ENCODE data around the gene PHF20. TPM values are rescaled to one million over a fixed set of nuclear protein-coding genes. Genes with fewer than 3 reads are reported as not detected.
"Not testable (repeated sequence)": the region's sequence is repeated elsewhere in the genome, so short reads cannot be mapped to it uniquely, and the experiment has no call there.

The PHF20 gene
- polyA plus RNA-seq (2013): 65.1 TPM

DNA sequence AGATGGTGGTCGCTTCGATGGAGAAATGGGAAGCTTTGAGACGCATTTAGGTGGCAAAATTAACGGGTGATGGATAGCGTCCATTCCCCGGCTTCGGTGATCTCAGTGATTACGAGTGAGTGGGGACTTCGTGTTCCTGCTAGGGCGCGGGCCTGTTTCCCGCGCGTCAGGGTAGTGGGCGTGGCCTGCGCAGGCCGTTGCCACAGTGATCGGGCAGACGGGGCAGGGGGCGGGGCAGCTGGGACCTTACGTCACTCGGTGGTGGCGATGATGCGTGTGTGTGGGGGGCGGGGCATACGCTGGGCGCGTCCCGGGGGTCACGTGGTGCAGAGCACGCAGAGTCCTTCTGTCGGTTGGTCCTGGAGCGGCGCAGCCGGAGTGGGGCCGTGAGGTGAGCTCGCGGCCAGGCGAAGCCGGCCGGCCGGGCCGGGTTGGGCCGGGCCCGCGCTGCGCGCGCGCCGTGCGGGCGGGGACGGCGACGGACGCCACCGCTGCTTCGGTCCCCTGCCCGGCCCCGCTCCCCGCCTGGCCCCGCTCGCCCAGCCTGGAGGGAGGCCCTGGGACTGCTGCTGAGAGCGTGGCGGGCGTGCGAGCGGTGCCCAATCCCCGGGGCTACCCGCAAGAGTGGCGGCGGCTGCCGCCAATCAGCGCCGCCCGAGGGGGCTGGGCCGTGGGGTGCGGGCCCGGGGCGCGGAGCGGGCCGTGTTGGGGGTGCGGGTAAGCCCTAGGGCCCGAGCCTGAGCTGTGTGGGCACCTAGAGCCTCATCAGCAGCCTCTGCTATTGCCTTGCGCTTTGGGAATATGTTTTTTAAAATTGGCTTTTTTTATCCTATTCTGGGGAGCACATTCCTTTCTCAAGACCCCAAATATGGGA lies at the start of gene PHF20:
Gene PHF20, plus strand, starts transcription at position 327 of the 874 bp plus-strand sequence. CDS start 29,508 bp downstream, outside the sequence.
- peaks cover 37 to 85% (median 71%) of the 10 kb centered on the region in 4 experiments for H3K4me1 ChIP-seq (ENCODE audit: control extremely low read depth in 1 of 4, control insufficient read depth in 4 of 4, insufficient read depth in 4 of 4, low read length in 3 of 4)
- CTCF ChIA-PET: interaction anchor here (0.7 to 3.0 kb wide), 10 partner anchors 23 to 183 kb away, joined by 3 to 24 read pairs (median 5); partner anchors contain the start of genes RBM39 and SCAND1
- H3K9me3 ChIP-seq (ENCODE audit: control extremely low read depth in 1 of 5, control insufficient read depth in 4 of 5, insufficient read depth in 2 of 5, low read depth in 1 of 5, low read length in 4 of 5): no peaks in the 10 kb centered on the region
- DNase-seq: peak; percentile 98 to 99 (median 98)
- H3K36me3 ChIP-seq (ENCODE audit: control insufficient read depth in 4 of 4, insufficient read depth in 4 of 4, low read length in 3 of 4): peaks cover 0 to 12% (median 7%) of the 10 kb centered on the region in 4 experiments
- H3K27me3 ChIP-seq (replicated peaks in 2 of 5; ENCODE audit: control insufficient read depth in 4 of 5, insufficient read depth in 5 of 5, low read length in 4 of 5): no peaks in the 10 kb centered on the region
- peak within 1 kb of the TSS; percentile 91 to 94 for H3K27ac ChIP-seq (ENCODE audit: insufficient read depth in 1 of 2, low read depth in 1 of 2, low read length in 2 of 2, poor library complexity in 1 of 2, severe bottlenecking in 2 of 2)
- 2% methylated on average over 63 of the region's 87 CpGs for WGBS (ENCODE audit: insufficient coverage)
- POLR2A ChIA-PET: interaction anchor here (0.5 to 2.9 kb wide), 10 partner anchors 10 to 44 kb away, joined by 3 to 51 read pairs (median 3); partner anchors contain the start of gene RBM39
- H3K4me3 ChIP-seq (ENCODE audit: control insufficient read depth in 1 of 7, extremely low read depth in 1 of 7, insufficient read depth in 4 of 7, low read depth in 2 of 7, low read length in 6 of 7): peak within 1 kb of the TSS; percentile 32 to 91 (median 76)

- not testable (repeated sequence) for H3K27ac ChIP-seq (ENCODE audit: insufficient read depth in 1 of 2, low read depth in 1 of 2, low read length in 2 of 2, poor library complexity in 1 of 2, severe bottlenecking in 2 of 2); H3K9me3 ChIP-seq (ENCODE audit: control extremely low read depth in 1 of 5, control insufficient read depth in 4 of 5, insufficient read depth in 2 of 5, low read depth in 1 of 5, low read length in 4 of 5); H3K27me3 ChIP-seq (replicated peaks in 2 of 5; ENCODE audit: control insufficient read depth in 4 of 5, insufficient read depth in 5 of 5, low read length in 4 of 5); H3K4me3 ChIP-seq (ENCODE audit: control insufficient read depth in 1 of 7, extremely low read depth in 1 of 7, insufficient read depth in 4 of 7, low read depth in 2 of 7, low read length in 6 of 7); DNase-seq; H3K4me1 ChIP-seq (ENCODE audit: control extremely low read depth in 1 of 4, control insufficient read depth in 4 of 4, insufficient read depth in 4 of 4, low read length in 3 of 4)
- POLR2A ChIA-PET: interaction anchor here (0.6 to 1.2 kb wide), 2 partner anchors 11 to 86 kb away, joined by 5 to 6 read pairs; no protein-coding TSS in a partner anchor
- H3K36me3 ChIP-seq (ENCODE audit: control insufficient read depth in 4 of 4, insufficient read depth in 4 of 4, low read length in 3 of 4): peaks cover 28 to 93% (median 77%) of the 10 kb centered on the region in 4 experiments
- 100% methylated on average over 3 of the region's 4 CpGs for WGBS (ENCODE audit: insufficient coverage)
- CTCF ChIA-PET: interaction anchor here (1.1 to 1.2 kb wide), 2 partner anchors 12 to 161 kb away, joined by 3 read pairs; no protein-coding TSS in a partner anchor
Measured at GRCh38 chr20:35723275-35723639, 48.6 kb upstream of the PHF20 start.

DNA sequence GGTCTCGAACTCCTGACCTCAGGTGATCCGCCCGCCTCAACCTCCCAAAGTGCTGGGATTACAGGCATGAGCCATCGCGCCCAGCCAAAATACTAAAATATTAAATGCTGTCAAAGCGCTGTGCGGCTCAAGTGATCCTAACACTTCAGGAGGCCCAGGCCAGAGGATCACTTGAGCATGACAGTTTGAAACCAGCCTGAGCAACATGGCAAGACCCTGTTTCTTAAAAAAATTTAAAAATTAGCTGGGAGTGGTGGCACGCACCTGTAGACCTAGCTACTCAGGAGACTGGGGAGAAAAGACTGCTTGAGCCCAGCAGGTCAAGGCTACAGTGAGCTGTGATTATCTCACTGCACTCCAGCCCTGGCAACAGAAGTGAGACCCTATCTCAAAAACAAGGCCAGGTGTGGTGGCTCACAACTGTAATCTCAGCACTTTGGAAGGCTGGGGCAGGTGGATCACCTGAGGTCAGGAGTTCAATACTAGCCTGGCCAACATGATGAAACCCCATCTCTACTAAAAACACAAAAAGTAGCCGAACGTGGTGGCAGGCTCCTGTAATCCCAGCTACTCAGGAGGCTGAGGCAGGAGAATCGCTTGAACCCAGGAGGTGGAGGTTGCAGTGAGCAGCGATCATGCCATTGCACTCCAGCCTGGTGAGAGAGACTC lies 48.0 kb upstream of the PHF20 start:
- DNase-seq; H3K4me3 ChIP-seq (ENCODE audit: control insufficient read depth in 1 of 7, extremely low read depth in 1 of 7, insufficient read depth in 4 of 7, low read depth in 2 of 7, low read length in 6 of 7); H3K27ac ChIP-seq (ENCODE audit: insufficient read depth in 1 of 2, low read depth in 1 of 2, low read length in 2 of 2, poor library complexity in 1 of 2, severe bottlenecking in 2 of 2); H3K4me1 ChIP-seq (ENCODE audit: control extremely low read depth in 1 of 4, control insufficient read depth in 4 of 4, insufficient read depth in 4 of 4, low read length in 3 of 4); H3K27me3 ChIP-seq (replicated peaks in 2 of 5; ENCODE audit: control insufficient read depth in 4 of 5, insufficient read depth in 5 of 5, low read length in 4 of 5); H3K9me3 ChIP-seq (ENCODE audit: control extremely low read depth in 1 of 5, control insufficient read depth in 4 of 5, insufficient read depth in 2 of 5, low read depth in 1 of 5, low read length in 4 of 5): not testable (repeated sequence)
- peaks cover 28 to 93% (median 76%) of the 10 kb centered on the region in 4 experiments for H3K36me3 ChIP-seq (ENCODE audit: control insufficient read depth in 4 of 4, insufficient read depth in 4 of 4, low read length in 3 of 4)
- POLR2A ChIA-PET: interaction anchor here (0.6 to 1.2 kb wide), 2 partner anchors 11 to 86 kb away, joined by 5 to 6 read pairs; no protein-coding TSS in a partner anchor
- WGBS (ENCODE audit: insufficient coverage): 100% methylated on average over 3 of the region's 12 CpGs
- CTCF ChIA-PET: interaction anchor here (1.1 to 1.2 kb wide), 2 partner anchors 11 to 160 kb away, joined by 3 read pairs; no protein-coding TSS in a partner anchor

GRCh38 chr20:35724321-35725230 lies 47.2 kb upstream of the PHF20 start:
- H3K27ac ChIP-seq (ENCODE audit: insufficient read depth in 1 of 2, low read depth in 1 of 2, low read length in 2 of 2, poor library complexity in 1 of 2, severe bottlenecking in 2 of 2): no peak overlapping the region
- peaks cover 30 to 92% (median 75%) of the 10 kb centered on the region in 4 experiments for H3K36me3 ChIP-seq (ENCODE audit: control insufficient read depth in 4 of 4, insufficient read depth in 4 of 4, low read length in 3 of 4)
- 95% methylated on average over 9 of the region's 13 CpGs for WGBS (ENCODE audit: insufficient coverage)
- DNase-seq: no peak
- POLR2A ChIA-PET: interaction anchor here (0.8 kb wide), 1 partner anchor 15 kb away, joined by 5 read pairs; no protein-coding TSS in a partner anchor
- no peaks in the 10 kb centered on the region for H3K4me1 ChIP-seq (ENCODE audit: control extremely low read depth in 1 of 4, control insufficient read depth in 4 of 4, insufficient read depth in 4 of 4, low read length in 3 of 4)
- no peaks in the 10 kb centered on the region for H3K9me3 ChIP-seq (ENCODE audit: control extremely low read depth in 1 of 5, control insufficient read depth in 4 of 5, insufficient read depth in 2 of 5, low read depth in 1 of 5, low read length in 4 of 5)
- no peak overlapping the region for H3K4me3 ChIP-seq (ENCODE audit: control insufficient read depth in 1 of 7, extremely low read depth in 1 of 7, insufficient read depth in 4 of 7, low read depth in 2 of 7, low read length in 6 of 7)
- no peaks in the 10 kb centered on the region for H3K27me3 ChIP-seq (replicated peaks in 2 of 5; ENCODE audit: control insufficient read depth in 4 of 5, insufficient read depth in 5 of 5, low read length in 4 of 5)
- CTCF ChIA-PET: interaction anchor here (1.2 to 1.4 kb wide), 2 partner anchors 11 to 15 kb away, joined by 3 to 4 read pairs; no protein-coding TSS in a partner anchor

DNA sequence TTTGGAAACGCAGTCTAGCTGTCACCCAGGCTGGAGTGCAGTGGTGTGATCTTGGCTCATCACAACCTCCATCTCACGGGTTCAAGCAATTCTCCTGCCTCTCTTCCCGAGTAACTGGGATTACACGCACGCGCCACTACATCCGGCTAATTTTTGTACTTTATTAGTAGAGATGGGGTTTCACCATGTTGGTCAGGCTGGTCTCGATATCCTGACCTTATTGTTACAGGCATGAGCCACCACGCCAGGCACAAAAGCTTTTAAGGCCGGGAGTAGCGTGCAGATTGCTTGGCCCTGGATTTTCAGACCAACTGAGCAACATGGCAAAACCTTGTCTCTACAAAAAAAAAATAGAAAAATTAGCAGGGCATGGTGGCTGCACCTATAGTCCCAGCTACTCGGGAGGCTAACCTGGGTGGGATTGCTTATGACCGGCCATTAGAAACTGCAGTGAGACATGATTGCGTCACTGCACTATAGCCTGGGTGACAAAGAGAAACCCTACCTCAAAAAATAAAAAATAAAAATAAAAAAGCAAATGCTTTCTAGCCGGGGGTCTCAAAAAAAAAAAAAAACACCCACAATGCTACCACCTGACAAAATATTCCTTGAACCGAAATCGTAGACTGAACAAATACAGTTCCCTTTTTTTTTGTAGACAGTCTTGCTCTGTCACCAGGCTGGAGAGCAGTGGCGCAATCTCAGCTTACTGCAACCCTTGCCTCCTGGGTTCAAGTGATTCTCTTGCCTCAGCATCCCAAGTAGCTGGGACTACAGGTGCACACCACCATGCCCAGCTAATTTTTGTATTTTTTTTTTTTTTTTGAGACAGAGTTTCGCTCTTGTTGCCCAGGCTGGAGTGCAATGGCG lies 44.7 kb upstream of the PHF20 start:
- DNase-seq: no peak
- ChIA-PET CTCF (interaction anchor here (1.0 to 1.7 kb wide), 5 partner anchors 8 to 160 kb away, joined by 3 to 6 read pairs (median 4); no protein-coding TSS in a partner anchor), POLR2A (interaction anchor here (1.1 to 2.3 kb wide), 2 partner anchors 15 to 26 kb away, joined by 4 to 7 read pairs; partner anchors contain the start of gene RBM39)
- no peak overlapping the region for H3K27ac ChIP-seq (ENCODE audit: insufficient read depth in 1 of 2, low read depth in 1 of 2, low read length in 2 of 2, poor library complexity in 1 of 2, severe bottlenecking in 2 of 2)
- no peak overlapping the region for H3K4me3 ChIP-seq (ENCODE audit: control insufficient read depth in 1 of 7, extremely low read depth in 1 of 7, insufficient read depth in 4 of 7, low read depth in 2 of 7, low read length in 6 of 7)
- WGBS (ENCODE audit: insufficient coverage): 98% methylated on average over 9 of the region's 20 CpGs
- H3K9me3 ChIP-seq (ENCODE audit: control extremely low read depth in 1 of 5, control insufficient read depth in 4 of 5, insufficient read depth in 2 of 5, low read depth in 1 of 5, low read length in 4 of 5): no peaks in the 10 kb centered on the region
- H3K36me3 ChIP-seq (ENCODE audit: control insufficient read depth in 4 of 4, insufficient read depth in 4 of 4, low read length in 3 of 4): peaks cover 33 to 92% (median 68%) of the 10 kb centered on the region in 4 experiments
- no peaks in the 10 kb centered on the region for H3K4me1 ChIP-seq (ENCODE audit: control extremely low read depth in 1 of 4, control insufficient read depth in 4 of 4, insufficient read depth in 4 of 4, low read length in 3 of 4)
- H3K27me3 ChIP-seq (replicated peaks in 2 of 5; ENCODE audit: control insufficient read depth in 4 of 5, insufficient read depth in 5 of 5, low read length in 4 of 5): no peaks in the 10 kb centered on the region
